Ectodermal cell (in vitro differentiated cells): Measurements from ENCODE around the gene DGKB.

Experiments used
- H3K27ac ChIP-seq: 2 replicates; pipeline ENCODE4 v1.7.0; 2013; ENCODE audit warnings: mild to moderate bottlenecking, low read depth, low read length; ENCODE audit not compliant: insufficient read depth, poor library complexity, severe bottlenecking
- H3K27me3 ChIP-seq: 2 replicates; pipeline ENCODE4 v1.7.0; 2013; ENCODE audit warnings: mild to moderate bottlenecking, low read length; ENCODE audit not compliant: insufficient read depth, control insufficient read depth, poor library complexity, severe bottlenecking
- H3K36me3 ChIP-seq: one replicate; pipeline ENCODE4 v1.7.0; 2013; ENCODE audit warnings: low read length; ENCODE audit not compliant: control insufficient read depth, insufficient read depth
- H3K4me1 ChIP-seq: one replicate; pipeline ENCODE4 v1.7.0; 2013; ENCODE audit warnings: low read length; ENCODE audit not compliant: control insufficient read depth, insufficient read depth
- H3K4me3 ChIP-seq: 2 replicates; pipeline ENCODE4 v1.7.0; 2013; ENCODE audit warnings: low read depth, low read length, control low read depth; ENCODE audit not compliant: insufficient read depth
- H3K9me3 ChIP-seq: 2 replicates; pipeline ENCODE4 v1.7.0; 2013; ENCODE audit warnings: mild to moderate bottlenecking, low read length, moderate library complexity; ENCODE audit not compliant: control insufficient read depth
- WGBS, 2 experiments: methylation state at CpG; one replicate each; pipeline ENCODE4 v1.1.7; 2013; ENCODE audit warnings: missing lambda C conversion rate in 2 of 2; 5-methylcytosine and 5-hydroxymethylcytosine counted together

Gene DGKB

GRCh38 chr7:14834456-14834855 lies 68.1 kb downstream of the DGKB start:
- no peaks in the 10 kb centered on the region for H3K27me3 ChIP-seq
- no peak overlapping the region for H3K4me3 ChIP-seq
- no peak overlapping the region for H3K27ac ChIP-seq
- no peaks in the 10 kb centered on the region for H3K36me3 ChIP-seq
- 90 to 92% methylated on average over 3 of the region's 3 CpGs for WGBS, 2 experiments
- peaks cover 12% of the 10 kb centered on the region for H3K4me1 ChIP-seq
- H3K9me3 ChIP-seq: no peaks in the 10 kb centered on the region

DNA sequence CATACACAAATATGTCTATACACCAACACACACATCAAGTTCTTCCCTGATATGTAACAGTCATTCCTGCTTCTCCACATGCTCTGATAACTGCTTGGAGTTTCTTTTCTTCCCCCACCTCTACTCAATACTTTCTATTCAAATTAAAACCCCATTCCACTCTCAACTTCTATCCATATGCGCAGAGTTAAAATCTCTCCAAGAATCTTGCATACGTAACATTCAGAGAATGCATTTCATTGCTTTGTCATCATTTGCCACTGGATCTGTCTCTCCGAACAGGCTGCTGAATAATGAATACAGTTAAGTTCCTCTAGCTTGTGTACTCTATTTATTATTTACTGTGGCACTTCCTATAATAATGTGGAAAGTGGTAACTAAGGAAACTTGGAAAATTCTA lies 68.8 kb downstream of the DGKB start:
- H3K9me3 ChIP-seq: no peaks in the 10 kb centered on the region
- H3K4me1 ChIP-seq: peaks cover 12% of the 10 kb centered on the region
- H3K27me3 ChIP-seq: no peaks in the 10 kb centered on the region
- no peaks in the 10 kb centered on the region for H3K36me3 ChIP-seq
- H3K4me3 ChIP-seq: no peak overlapping the region
- no peak overlapping the region for H3K27ac ChIP-seq
- WGBS, 2 experiments: 79 to 92% methylated on average over 2 to 3 of the region's 3 CpGs

DNA sequence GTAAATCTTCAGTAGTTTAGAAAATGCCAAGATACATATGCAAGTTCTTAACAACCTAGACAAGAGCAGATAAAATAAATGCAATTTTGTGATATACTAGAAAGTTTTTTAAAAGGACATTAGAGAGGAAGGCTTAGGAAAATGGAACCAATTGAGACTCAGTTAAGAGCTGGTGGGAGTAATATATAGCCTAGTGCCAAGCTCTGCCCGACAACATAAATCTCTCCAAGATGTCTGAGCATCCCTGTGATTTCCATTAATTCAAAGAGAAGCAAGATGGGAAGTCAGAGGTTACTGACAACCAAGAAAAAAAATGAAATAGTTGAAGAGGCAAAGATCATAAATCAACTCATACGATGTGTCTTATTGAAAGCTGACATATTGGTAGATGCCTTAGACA lies 74.5 kb downstream of the DGKB start:
- H3K27me3 ChIP-seq: no peaks in the 10 kb centered on the region
- no peaks in the 10 kb centered on the region for H3K36me3 ChIP-seq
- H3K4me1 ChIP-seq: no peaks in the 10 kb centered on the region
- H3K4me3 ChIP-seq: no peak overlapping the region
- no peaks in the 10 kb centered on the region for H3K9me3 ChIP-seq
- 96 to 100% methylated on average over 2 of the region's 2 CpGs for WGBS, 2 experiments
- no peak overlapping the region for H3K27ac ChIP-seq

DNA sequence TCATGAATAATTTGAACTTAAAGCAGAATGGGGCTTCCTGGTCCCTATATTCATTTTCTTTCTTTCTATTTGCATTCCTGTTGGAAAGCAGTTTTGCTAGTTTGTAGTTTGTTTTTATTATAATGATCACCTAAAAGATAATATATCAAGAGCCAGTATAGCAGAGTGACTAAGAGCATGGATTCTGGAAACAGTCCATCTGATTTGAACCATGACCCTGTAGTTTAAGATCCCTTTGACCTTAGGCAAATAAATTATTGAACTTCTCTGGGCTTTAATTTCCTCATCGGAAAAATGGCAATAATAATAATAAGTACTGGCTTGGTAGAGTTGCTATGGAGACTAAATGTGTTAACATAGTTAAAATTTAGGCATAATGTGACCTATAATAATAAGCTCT lies 76.1 kb downstream of the DGKB start:
- Histone ChIP-seq H3K4me3 (no peak overlapping the region), H3K27ac (no peak overlapping the region), H3K36me3 (no peaks in the 10 kb centered on the region), H3K4me1 (no peaks in the 10 kb centered on the region), H3K27me3 (no peaks in the 10 kb centered on the region), H3K9me3 (no peaks in the 10 kb centered on the region)
- WGBS, 2 experiments: no CpG with 5 or more reads among the region's 1 CpG

DNA sequence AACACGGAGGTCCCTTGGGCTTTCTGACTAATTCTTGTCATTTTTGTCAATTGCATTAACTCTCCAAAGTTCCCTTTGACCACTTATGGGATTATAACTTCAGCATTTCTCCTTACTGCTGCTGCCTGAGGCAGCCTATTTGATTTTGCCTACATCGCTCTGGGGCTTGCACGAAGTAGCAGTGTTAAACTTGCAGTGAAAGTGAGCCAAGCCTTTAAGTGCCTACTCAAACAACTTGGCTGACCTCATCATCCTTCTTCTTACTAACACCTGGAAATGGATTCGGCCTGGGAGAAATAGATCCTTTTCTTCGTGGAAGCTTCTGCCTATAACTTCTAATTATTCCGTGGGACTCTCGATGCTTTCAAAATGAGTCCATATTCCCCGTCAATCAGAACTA lies 76.6 kb downstream of the DGKB start:
- no peaks in the 10 kb centered on the region for H3K4me1 ChIP-seq
- H3K9me3 ChIP-seq: no peaks in the 10 kb centered on the region
- H3K27ac ChIP-seq: no peak overlapping the region
- H3K27me3 ChIP-seq: no peaks in the 10 kb centered on the region
- no peaks in the 10 kb centered on the region for H3K36me3 ChIP-seq
- 92 to 93% methylated on average over 8 of the region's 8 CpGs for WGBS, 2 experiments
- no peak overlapping the region for H3K4me3 ChIP-seq

GRCh38 chr7:14822481-14822854 lies 80.1 kb downstream of the DGKB start:
- no peaks in the 10 kb centered on the region for H3K4me1 ChIP-seq
- WGBS, 2 experiments: 100% methylated on average over 1 of the region's 1 CpG

DNA sequence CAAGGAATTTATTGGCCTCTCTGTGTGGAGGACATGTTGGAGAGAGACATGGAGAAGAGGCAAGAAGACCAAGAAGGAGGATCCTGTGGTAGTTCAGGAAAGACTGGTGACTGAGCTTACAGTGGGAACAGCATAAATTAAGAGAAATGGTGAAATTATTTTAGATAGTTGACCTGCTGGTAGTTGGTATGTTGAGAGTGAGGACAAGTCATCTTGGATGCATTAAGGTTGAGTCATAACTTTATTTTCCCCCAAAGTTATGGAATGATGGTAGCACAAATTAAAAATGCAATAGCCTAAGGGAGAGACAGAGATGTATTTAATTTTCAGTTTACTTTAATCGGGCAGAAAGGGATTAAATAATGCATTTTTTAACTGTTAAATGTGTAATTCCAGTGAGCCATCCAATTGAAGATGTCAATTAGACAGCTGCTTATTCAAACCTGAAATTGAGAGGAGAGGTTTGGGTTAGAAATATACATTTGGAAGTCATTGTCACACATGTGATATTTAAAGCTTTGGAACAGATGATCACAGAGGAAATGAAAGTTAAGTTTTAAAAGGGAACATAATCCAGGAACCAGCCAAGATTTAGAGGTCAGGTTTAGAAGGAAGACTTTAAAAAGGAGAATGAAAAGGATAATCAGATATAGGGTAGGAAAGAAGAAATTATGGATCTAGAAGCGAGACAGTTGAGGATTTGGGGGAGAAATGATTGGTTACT lies 80.6 kb downstream of the DGKB start:
- H3K4me3 ChIP-seq: no peak overlapping the region
- no peak overlapping the region for H3K27ac ChIP-seq
- no peaks in the 10 kb centered on the region for H3K36me3 ChIP-seq
- no peaks in the 10 kb centered on the region for H3K4me1 ChIP-seq
- no peaks in the 10 kb centered on the region for H3K27me3 ChIP-seq
- H3K9me3 ChIP-seq: no peaks in the 10 kb centered on the region
- WGBS, 2 experiments: 90 to 94% methylated on average over 2 of the region's 2 CpGs

More at GRCh38 chr7:14822481-14822854, 80.1 kb downstream of the DGKB start:
- H3K27ac ChIP-seq: no peak overlapping the region
- H3K27me3 ChIP-seq: no peaks in the 10 kb centered on the region
- H3K36me3 ChIP-seq: no peaks in the 10 kb centered on the region
- no peaks in the 10 kb centered on the region for H3K9me3 ChIP-seq
- no peak overlapping the region for H3K4me3 ChIP-seq

GRCh38 chr7:14818871-14819270 lies 83.7 kb downstream of the DGKB start:
- Histone ChIP-seq H3K9me3 (no peaks in the 10 kb centered on the region), H3K4me1 (no peaks in the 10 kb centered on the region), H3K27ac (no peak overlapping the region), H3K36me3 (no peaks in the 10 kb centered on the region), H3K27me3 (no peaks in the 10 kb centered on the region), H3K4me3 (no peak overlapping the region)
- 92 to 95% methylated on average over 3 of the region's 3 CpGs for WGBS, 2 experiments

- Histone ChIP-seq H3K9me3 (no peaks in the 10 kb centered on the region), H3K27me3 (no peaks in the 10 kb centered on the region), H3K4me3 (no peak overlapping the region), H3K27ac (no peak overlapping the region), H3K36me3 (no peaks in the 10 kb centered on the region), H3K4me1 (no peaks in the 10 kb centered on the region)
- 88 to 100% methylated on average over 3 to 4 of the region's 4 CpGs for WGBS, 2 experiments
Observed at GRCh38 chr7:14817829-14818614, 84.5 kb downstream of the DGKB start.

GRCh38 chr7:14807507-14807906 lies 95.0 kb downstream of the DGKB start:
- Histone ChIP-seq H3K27me3 (no peaks in the 10 kb centered on the region), H3K9me3 (no peaks in the 10 kb centered on the region), H3K4me1 (peaks cover 5% of the 10 kb centered on the region), H3K36me3 (no peaks in the 10 kb centered on the region), H3K4me3 (no peak overlapping the region), H3K27ac (no peak overlapping the region)
- 91 to 100% methylated on average over 2 of the region's 3 CpGs for WGBS, 2 experiments
